OCI-LY7 (cell line): ENCODE results near the gene IFT25. TPM values are rescaled to one million over a fixed set of nuclear protein-coding genes. Genes with fewer than 3 reads are reported as not detected.

Experiments
- BruUV-seq: library from RNA; stranded (reverse); fragments of 400-500 nt; replicated peaks from 2 replicates; lab custom pipeline; 2021; lab: Mats Ljungman, UMichigan
- CTCF ChIA-PET: fragments of 300-600 bp; sonication (Branson Sonifier 250); formaldehyde crosslinking; loops from one replicate; lab custom pipeline; 2022; ENCODE audit warnings: antibody characterized with exemption; ENCODE audit not compliant: unreplicated experiment; lab: Charles Lee
- POLR2A ChIA-PET: fragments of 300-600 bp; sonication (Branson Sonifier 250); formaldehyde crosslinking; loops from one replicate; lab custom pipeline; 2022; ENCODE audit warnings: antibody characterized with exemption; lab: Charles Lee
- DNase-seq: peaks from one replicate; pipeline ENCODE4 v3.0.0-alpha.2; 2015; ENCODE audit warnings: low spot score
- H2AFZ ChIP-seq: fragments of 200-600 bp; sonication (generic), shearing (Covaris generic); 2 replicates; pipeline ENCODE4 v1.6.1; 2014; ENCODE audit warnings: mild to moderate bottlenecking, antibody characterized with exemption, low read length, moderate library complexity
- H3K27ac ChIP-seq: fragments of 200-600 bp; sonication (generic); 2 replicates; pipeline ENCODE4 v1.5.1; 2014; ENCODE audit warnings: mixed run types, low read depth, mild to moderate bottlenecking, moderate library complexity, low read length, inconsistent platforms; ENCODE audit not compliant: poor library complexity, severe bottlenecking
- H3K36me3 ChIP-seq: fragments of 200-600 bp; sonication (generic); 2 replicates; pipeline ENCODE4 v1.6.1; 2014; ENCODE audit warnings: mild to moderate bottlenecking, antibody characterized with exemption, low read length, moderate library complexity, mixed read lengths; ENCODE audit not compliant: insufficient read depth
- H3K4me1 ChIP-seq: fragments of 200-600 bp; sonication (generic); 2 replicates; pipeline ENCODE4 v1.5.1; 2014; ENCODE audit warnings: mild to moderate bottlenecking, low read length; ENCODE audit not compliant: insufficient read depth, poor library complexity, severe bottlenecking
- H3K4me2 ChIP-seq: fragments of 200-600 bp; sonication (generic); 2 replicates; pipeline ENCODE4 v1.6.1; 2014; ENCODE audit warnings: mild to moderate bottlenecking, low read length
- H3K4me3 ChIP-seq: fragments of 200-600 bp; sonication (generic); 2 replicates; pipeline ENCODE4 v1.5.1; 2014; ENCODE audit warnings: mild to moderate bottlenecking, low read depth, low read length; ENCODE audit not compliant: poor library complexity, severe bottlenecking
- H3K79me2 ChIP-seq: fragments of 200-600 bp; sonication (generic); 2 replicates; pipeline ENCODE4 v1.6.1; 2016; ENCODE audit warnings: low read depth, mild to moderate bottlenecking, low read length, moderate library complexity, mixed read lengths; ENCODE audit not compliant: insufficient read depth
- H3K9me2 ChIP-seq: fragments of 200-600 bp; sonication (generic); 2 replicates; pipeline ENCODE4 v1.6.1; 2016; ENCODE audit warnings: mild to moderate bottlenecking, low read length, mixed read lengths; ENCODE audit not compliant: insufficient read depth
- H3K9me3 ChIP-seq: fragments of 200-600 bp; sonication (generic); 2 replicates; pipeline ENCODE4 v1.6.1; 2014; ENCODE audit warnings: mild to moderate bottlenecking, mixed run types, low read length, mixed read lengths
- H4K20me1 ChIP-seq: fragments of 200-600 bp; sonication (generic); 2 replicates; pipeline ENCODE4 v1.6.1; 2014; ENCODE audit warnings: mild to moderate bottlenecking, antibody characterized with exemption, low read length, moderate library complexity, mixed read lengths; ENCODE audit not compliant: insufficient read depth
- EZH2phosphoT487 ChIP-seq: fragments of 200-600 bp; sonication (generic); IDR thresholded peaks from 2 replicates; pipeline ENCODE4 v1.6.1; 2018; ENCODE audit warnings: low read depth, borderline replicate concordance, mild to moderate bottlenecking, mixed run types, antibody characterized with exemption, low read length, moderate library complexity, mixed read lengths
- intact Hi-C: fragments of 100-400 bp; cut with micrococcal nuclease; formaldehyde crosslinking; loops from one replicate; pipeline ENCODE4 v1.10.0; 2022; ENCODE audit not compliant: unreplicated experiment
- total RNA-seq, 2 experiments: library from RNA; depleted of rRNA in 1 of 2; stranded (reverse); fragments of >200 nt in 1 of 2; shearing (Covaris generic) in 1 of 2; gene quantifications; 2 replicates each; pipeline ENCODE4 v1.2.3, GENCODE V29; 2014 to 2022
- TF ChIP-seq, protein P1 (sequence below): fragments of 200-600 bp; sonication (generic); conservative IDR thresholded peaks from 2 replicates; pipeline ENCODE4 v1.5.1; 2014; ENCODE audit warnings: mild to moderate bottlenecking, antibody characterized with exemption, low read length, moderate library complexity, mixed read lengths

The IFT25 gene
- total RNA-seq, 2 experiments from 2014 or later, result 45.4 to 57.0 TPM

DNA sequence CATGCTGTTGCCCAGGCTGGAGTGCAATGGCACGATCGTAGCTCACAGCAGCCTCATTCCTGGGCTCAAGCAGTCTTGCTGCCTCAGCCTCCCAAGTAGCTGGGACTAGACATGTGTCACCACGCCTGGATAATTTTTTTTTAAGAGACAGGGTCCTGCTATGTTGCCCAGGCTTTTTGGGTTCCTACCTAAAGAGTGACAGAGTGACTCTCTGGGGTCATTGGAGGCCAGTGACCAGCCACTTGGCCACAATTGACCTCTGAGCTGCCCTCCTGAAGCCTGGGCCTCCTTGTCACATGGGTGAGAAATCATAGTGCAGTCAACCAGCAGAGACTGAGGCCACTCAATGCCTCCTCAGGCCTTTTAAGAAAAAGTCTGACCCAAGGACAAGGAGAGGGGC lies 45.8 kb downstream of the IFT25 start:
- no peaks in the 10 kb centered on the region for H3K4me1 ChIP-seq
- H2AFZ ChIP-seq, result no peak overlapping the region
- no peak overlapping the region for H3K4me2 ChIP-seq
- no peaks in the 10 kb centered on the region for H3K79me2 ChIP-seq
- ChIA-PET CTCF (interaction anchor here (1.4 kb wide), 2 partner anchors 9 to 14 kb away, joined by 3 to 4 read pairs; no protein-coding TSS in a partner anchor), POLR2A (interaction anchor here (0.6 to 2.3 kb wide), 5 partner anchors 10 to 659 kb away, joined by 3 to 8 read pairs (median 4); partner anchors contain the start of genes IFT25 and YIPF1)
- intact Hi-C loops, result no loop called here
- H3K9me2 ChIP-seq, result no peaks in the 10 kb centered on the region
- TF ChIP-seq EZH2phosphoT487, result no peak
- TF ChIP-seq, protein P1, sequence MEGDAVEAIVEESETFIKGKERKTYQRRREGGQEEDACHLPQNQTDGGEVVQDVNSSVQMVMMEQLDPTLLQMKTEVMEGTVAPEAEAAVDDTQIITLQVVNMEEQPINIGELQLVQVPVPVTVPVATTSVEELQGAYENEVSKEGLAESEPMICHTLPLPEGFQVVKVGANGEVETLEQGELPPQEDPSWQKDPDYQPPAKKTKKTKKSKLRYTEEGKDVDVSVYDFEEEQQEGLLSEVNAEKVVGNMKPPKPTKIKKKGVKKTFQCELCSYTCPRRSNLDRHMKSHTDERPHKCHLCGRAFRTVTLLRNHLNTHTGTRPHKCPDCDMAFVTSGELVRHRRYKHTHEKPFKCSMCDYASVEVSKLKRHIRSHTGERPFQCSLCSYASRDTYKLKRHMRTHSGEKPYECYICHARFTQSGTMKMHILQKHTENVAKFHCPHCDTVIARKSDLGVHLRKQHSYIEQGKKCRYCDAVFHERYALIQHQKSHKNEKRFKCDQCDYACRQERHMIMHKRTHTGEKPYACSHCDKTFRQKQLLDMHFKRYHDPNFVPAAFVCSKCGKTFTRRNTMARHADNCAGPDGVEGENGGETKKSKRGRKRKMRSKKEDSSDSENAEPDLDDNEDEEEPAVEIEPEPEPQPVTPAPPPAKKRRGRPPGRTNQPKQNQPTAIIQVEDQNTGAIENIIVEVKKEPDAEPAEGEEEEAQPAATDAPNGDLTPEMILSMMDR, result no peak
- H3K27ac ChIP-seq, result no peak overlapping the region
- no TSS peak for BruUV-seq
- DNase-seq, result no peak
- H4K20me1 ChIP-seq, result no peaks in the 10 kb centered on the region
- H3K36me3 ChIP-seq, result no peaks in the 10 kb centered on the region
- no peaks in the 10 kb centered on the region for H3K9me3 ChIP-seq
- no peak overlapping the region for H3K4me3 ChIP-seq

DNA sequence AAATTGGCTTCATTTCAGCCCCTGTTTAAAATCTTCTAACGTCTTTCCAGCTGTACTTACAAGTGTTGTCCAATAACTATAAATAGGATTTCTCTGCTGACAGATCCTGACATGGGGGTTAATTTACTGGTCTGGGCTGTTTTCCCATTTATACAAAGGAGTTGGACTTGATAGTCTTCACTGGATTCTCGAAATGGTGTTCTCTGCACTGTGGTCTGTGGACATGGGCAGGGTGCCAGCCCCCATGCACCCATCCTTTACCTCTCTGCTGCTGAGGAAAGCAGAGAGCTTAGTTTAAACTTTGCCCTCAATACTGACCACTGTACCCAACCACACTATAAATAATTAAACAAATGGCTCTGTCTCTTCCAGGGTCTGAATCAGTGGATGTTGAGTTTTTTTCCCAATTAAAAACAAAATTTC lies 46.3 kb downstream of the IFT25 start:
- H3K9me3 ChIP-seq, result no peaks in the 10 kb centered on the region
- no peak overlapping the region for H3K27ac ChIP-seq
- H4K20me1 ChIP-seq, result no peaks in the 10 kb centered on the region
- CTCF ChIA-PET, result interaction anchor here (1.4 kb wide), 1 partner anchor 9 kb away, joined by 4 read pairs; no protein-coding TSS in a partner anchor
- no peak overlapping the region for H3K4me2 ChIP-seq
- BruUV-seq, result no TSS peak
- TF ChIP-seq, protein P1, result no peak
- TF ChIP-seq EZH2phosphoT487, result no peak
- intact Hi-C loops, result no loop called here
- no peaks in the 10 kb centered on the region for H3K79me2 ChIP-seq
- H3K36me3 ChIP-seq, result no peaks in the 10 kb centered on the region
- H2AFZ ChIP-seq, result no peak overlapping the region
- H3K4me1 ChIP-seq, result no peaks in the 10 kb centered on the region
- no peaks in the 10 kb centered on the region for H3K9me2 ChIP-seq
- no peak for DNase-seq
- POLR2A ChIA-PET, result interaction anchor here (0.5 to 2.3 kb wide), 6 partner anchors 10 to 659 kb away, joined by 3 to 8 read pairs (median 3); partner anchors contain the start of genes IFT25 and YIPF1
- H3K4me3 ChIP-seq, result no peak overlapping the region

DNA sequence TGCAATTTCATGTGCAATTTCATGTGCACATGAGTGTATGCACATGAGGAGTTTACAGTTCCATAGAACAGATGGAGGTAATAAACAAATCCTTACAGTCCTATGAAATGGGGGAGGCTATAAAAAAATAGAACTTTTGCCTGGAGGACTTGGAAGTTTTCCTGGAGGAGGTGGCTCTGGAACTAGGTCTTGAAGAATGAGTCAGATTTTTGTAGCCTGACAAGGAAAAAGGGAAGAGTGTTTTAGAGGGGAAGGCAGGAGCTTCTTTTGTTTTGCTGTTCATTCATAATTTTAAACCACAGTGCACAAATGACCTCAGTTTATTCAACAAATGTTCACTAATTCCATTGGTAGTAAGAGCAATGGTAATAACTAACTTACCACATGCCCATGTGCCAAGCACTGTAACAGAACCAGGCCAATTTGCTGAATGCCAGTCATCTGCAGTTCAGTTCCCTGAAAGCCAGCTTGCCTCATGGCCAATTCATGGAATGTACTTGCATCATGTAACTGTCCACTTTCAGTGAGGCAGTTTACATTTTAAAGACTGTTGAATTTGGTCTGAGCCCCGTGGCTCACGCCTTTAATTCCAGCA lies 48.8 kb downstream of the IFT25 start:
- no peak overlapping the region for H2AFZ ChIP-seq
- no peak overlapping the region for H3K27ac ChIP-seq
- ChIA-PET CTCF (no interaction called here), POLR2A (no interaction called here)
- BruUV-seq, result no TSS peak
- H3K9me2 ChIP-seq, result no peaks in the 10 kb centered on the region
- no peak for DNase-seq
- no peak overlapping the region for H3K4me2 ChIP-seq
- no peaks in the 10 kb centered on the region for H3K79me2 ChIP-seq
- intact Hi-C loops, result no loop called here
- no peaks in the 10 kb centered on the region for H3K36me3 ChIP-seq
- no peaks in the 10 kb centered on the region for H4K20me1 ChIP-seq
- H3K4me1 ChIP-seq, result no peaks in the 10 kb centered on the region
- TF ChIP-seq, protein P1, result no peak
- no peak for TF ChIP-seq EZH2phosphoT487
- H3K4me3 ChIP-seq, result no peak overlapping the region
- H3K9me3 ChIP-seq, result no peaks in the 10 kb centered on the region
